GM21723 (cell line): Measurements from ENCODE around the gene ELAPOR1.
"Not testable (repeated sequence)": the region's sequence is repeated elsewhere in the genome, so short reads cannot be mapped to it uniquely, and the experiment has no call there.

ENCODE experiments used
- ATAC-seq: cut with Tn5 transposase; IDR thresholded peaks from one replicate; pipeline ENCODE4 v1.9.1; 2021; ENCODE audit warnings: mild to moderate bottlenecking, moderate library complexity; ENCODE audit not compliant: unreplicated experiment

ELAPOR1 gene

DNA sequence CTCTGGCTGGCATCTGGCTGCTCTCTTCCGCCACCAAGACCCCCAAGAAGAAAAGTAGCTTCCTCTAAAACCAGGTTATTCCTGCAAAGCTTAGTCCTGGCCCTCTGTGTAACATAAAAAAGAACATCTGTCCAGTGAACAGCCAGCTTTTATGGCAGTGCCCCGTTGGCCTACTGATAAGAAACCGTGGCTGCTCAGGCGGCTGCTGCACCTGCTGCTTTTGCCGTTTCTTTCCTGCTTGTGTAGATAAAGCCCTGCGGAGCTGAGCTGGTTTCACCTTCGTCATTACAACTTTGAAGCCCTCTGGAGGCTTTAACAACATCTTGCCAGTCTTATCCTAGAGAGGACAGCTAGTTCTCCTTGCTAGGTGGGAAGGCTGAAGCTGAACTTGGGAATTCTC is 20.5 kb downstream of the ELAPOR1 start:
- ATAC-seq = peak; percentile 54

DNA sequence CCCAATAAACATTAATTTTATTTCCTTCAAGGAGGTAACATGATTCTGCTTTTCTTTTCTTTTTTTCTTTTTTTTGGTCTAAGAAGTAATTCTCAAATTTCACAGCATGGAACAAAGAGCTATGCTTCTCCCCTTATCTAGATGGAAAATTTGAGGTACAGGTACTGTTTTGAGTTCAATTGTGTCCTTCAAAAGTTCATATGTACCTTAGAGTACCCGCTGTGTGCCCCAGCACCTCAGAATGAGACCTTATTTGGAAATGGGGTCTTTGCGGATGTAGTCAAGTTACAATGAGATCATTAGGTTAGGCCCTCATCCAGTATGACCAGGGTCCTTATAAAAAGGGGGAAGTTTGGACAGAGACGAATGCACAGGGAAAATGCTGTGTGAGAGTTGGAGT is 22.0 kb downstream of the ELAPOR1 start:
- ATAC-seq = no peak

GRCh38 chr1:109136766-109137165 is 22.9 kb downstream of the ELAPOR1 start:
- ATAC-seq = no peak

DNA sequence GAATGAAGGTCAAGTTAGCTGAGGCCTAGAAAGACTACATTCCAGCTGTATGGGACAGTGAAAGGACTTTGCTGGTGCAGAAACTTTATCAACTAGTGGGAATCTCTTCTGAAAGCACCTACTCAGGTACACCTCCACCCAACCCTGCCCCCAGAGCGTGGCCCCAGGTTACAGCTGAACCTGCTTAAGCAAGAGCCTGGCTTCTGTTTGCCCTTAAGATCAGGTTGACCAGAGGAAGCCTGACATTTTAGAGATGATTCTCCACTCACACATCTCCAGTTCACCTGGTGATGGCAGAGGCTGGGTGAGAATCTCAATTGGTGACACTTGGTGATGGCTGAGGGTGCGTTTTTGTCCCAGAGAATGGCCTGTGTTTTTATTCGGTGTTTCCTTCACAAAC is 24.0 kb downstream of the ELAPOR1 start:
- ATAC-seq = no peak

DNA sequence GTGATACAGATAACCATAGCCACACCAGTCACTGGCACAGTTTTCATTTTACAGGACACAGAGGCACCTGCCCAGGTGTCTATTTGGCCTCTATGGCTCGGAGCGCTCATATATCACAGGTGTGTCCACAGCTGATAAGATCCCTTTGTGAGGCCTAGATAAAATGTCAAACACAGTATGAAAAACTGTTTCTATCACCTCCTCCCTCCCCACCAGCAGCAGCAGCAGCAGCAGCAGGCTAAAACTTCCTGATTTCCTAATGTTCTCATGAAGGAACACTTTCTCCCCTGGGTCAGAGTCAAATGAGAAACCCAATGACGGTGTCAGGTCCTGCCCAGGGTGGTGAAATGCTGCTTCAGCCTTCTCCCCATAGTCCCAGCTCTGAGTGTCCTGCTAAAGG is 24.4 kb downstream of the ELAPOR1 start:
- ATAC-seq = no peak

DNA sequence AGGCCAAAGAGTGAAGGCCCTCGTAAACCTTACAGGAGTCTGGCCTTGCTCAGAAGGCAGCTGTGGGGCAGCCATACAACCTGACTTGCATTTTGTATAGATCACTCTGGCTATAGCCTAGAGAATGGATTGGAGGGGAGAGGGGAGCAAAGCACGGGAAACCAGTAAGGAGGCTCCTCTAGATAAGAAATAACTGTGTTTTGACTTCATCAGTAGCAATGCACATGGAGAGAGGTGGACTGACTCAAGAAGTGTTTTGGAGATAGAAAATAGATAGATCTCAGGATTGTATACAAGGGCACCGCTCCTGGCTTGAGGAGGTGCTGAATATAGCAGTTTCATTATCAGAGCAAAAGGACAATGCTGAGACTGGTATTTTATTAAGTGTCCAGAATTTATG is 26.5 kb downstream of the ELAPOR1 start:
- no peak for ATAC-seq

DNA sequence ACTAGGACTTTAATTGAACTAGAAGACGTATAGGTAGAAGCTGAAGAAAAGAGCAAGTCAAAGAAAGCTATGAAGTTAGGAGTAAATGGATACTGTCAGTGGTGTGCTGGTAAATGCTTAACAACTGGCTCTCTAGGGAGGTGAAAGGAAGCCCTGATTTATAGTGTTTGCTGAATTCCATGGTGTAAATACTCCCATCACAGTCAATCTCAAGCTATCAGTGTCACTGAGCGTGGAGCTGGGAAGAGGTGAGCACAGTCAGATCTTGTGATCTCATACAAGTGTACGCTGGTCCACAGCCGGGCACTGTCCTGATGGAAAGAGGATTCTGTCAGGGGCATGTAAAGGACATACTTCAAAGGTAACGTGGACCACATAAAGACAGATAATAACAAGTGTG is 28.3 kb downstream of the ELAPOR1 start:
- ATAC-seq = no peak

GRCh38 chr1:109142725-109143124 is 28.8 kb downstream of the ELAPOR1 start:
- ATAC-seq = not testable (repeated sequence)

- no peak for ATAC-seq
These were observed 35.2 kb downstream of the ELAPOR1 start for GRCh38 chr1:109148987-109149561.

- no peak for ATAC-seq
These were observed 36.1 kb downstream of the ELAPOR1 start for GRCh38 chr1:109149874-109150601.

GRCh38 chr1:109151146-109151990 is 37.5 kb downstream of the ELAPOR1 start:
- no peak for ATAC-seq

DNA sequence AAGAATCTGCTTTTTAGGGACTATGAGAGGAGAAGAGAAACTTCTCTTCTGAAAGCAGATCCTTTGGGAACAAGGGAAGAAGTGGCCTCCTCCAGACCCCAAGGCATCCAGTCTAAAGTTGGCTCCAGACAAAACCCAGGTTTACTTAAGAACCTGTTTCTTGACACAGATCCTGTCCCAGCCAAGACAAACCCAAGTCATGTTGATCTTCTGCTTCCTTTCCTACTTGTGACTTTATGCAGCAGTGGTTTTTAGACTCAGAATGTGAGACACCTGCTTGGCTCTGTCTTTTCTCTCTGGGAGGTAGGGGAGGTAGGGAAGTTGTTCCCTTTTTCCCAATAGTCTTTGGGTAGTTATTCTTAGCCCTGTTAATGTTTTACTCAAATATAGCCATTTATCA is 38.3 kb downstream of the ELAPOR1 start:
- ATAC-seq = no peak

- no peak for ATAC-seq
These were observed 43.0 kb downstream of the ELAPOR1 start for GRCh38 chr1:109156916-109157385.

DNA sequence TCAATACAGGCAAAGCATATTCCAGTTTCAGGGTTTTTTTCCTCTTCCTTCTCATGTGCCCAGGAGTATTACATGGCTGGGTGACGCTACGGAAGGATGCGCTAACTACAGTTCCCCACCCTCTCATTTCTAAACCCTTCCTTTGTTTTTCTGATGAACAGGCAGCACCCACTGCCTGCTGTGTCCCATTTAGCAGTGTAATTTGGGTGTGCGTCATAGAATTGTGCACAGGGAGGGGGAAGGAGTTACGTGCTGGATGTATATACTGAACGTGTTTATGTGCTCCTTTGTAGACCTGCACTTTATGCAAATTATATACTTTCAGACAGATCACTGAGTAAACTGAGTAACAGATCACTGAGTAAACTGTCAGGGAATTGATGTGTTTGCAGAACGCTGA is 44.5 kb downstream of the ELAPOR1 start:
- no peak for ATAC-seq

GRCh38 chr1:109159326-109159725 is 45.4 kb downstream of the ELAPOR1 start:
- ATAC-seq = no peak

GRCh38 chr1:109160071-109160840 is 46.3 kb downstream of the ELAPOR1 start:
- ATAC-seq = no peak

GRCh38 chr1:109161858-109162606 is 48.1 kb downstream of the ELAPOR1 start:
- ATAC-seq = no peak

DNA sequence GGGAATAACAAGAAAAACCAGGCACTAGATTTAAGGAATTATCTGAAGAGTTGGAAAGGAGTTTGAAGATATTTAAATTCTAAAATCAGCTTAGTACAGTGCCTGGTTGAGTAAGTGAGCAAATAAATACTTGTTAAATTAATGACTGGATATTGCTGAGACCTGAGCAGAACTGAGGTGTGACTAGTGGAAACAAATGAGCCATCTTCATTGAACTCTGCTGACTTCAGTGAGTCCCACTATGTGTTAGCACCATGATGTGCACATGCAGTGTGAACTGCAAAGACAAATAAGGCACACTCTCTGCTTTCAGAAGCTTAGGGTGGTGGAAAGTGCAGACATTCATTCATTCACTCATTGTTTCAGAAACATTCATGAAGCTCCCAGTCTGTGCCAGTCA is 48.7 kb downstream of the ELAPOR1 start:
- no peak for ATAC-seq

GRCh38 chr1:109163551-109163950 is 49.6 kb downstream of the ELAPOR1 start:
- no peak for ATAC-seq
